Progenitor cell of endocrine pancreas (in vitro differentiated cells): ENCODE measurements around the gene ANO4. TPM values are rescaled to one million over a fixed set of nuclear protein-coding genes. Genes with fewer than 3 reads are reported as not detected.

ENCODE experiments used
- DNase-seq: peaks from one replicate; pipeline ENCODE4 v3.0.0; 2021; ENCODE audit warnings: low spot score; ENCODE audit not compliant: unreplicated experiment
- H3K27ac Mint-ChIP-seq: 2 replicates; pipeline ENCODE4 v1.8.0; 2021; ENCODE audit warnings: mild to moderate bottlenecking, moderate library complexity, mixed read lengths
- H3K27me3 Mint-ChIP-seq: 2 replicates; pipeline ENCODE4 v1.8.0; 2021; ENCODE audit warnings: mixed read lengths
- H3K36me3 Mint-ChIP-seq: 2 replicates; pipeline ENCODE4 v1.8.0; 2022; ENCODE audit warnings: mixed read lengths; ENCODE audit not compliant: insufficient read depth
- H3K4me1 Mint-ChIP-seq: 2 replicates; pipeline ENCODE4 v1.8.0; 2021; ENCODE audit warnings: low read depth, mixed read lengths
- H3K4me3 Mint-ChIP-seq: 2 replicates; pipeline ENCODE4 v1.8.0; 2021; ENCODE audit warnings: low read depth, mild to moderate bottlenecking, moderate library complexity, mixed read lengths
- H3K9me3 Mint-ChIP-seq: 2 replicates; pipeline ENCODE4 v1.8.0; 2021; ENCODE audit warnings: low read depth, mixed read lengths
- long read RNA-seq: library from polyadenylated mRNA; unstranded; transcript quantifications from one replicate; pipeline ENCODE4 v2.0.0, GENCODE V29; 2020
- total RNA-seq: library from RNA; stranded (reverse); gene quantifications from 2 replicates; pipeline ENCODE4 v1.2.1, GENCODE V29; 2021
- TF ChIP-seq, protein P1 (sequence below): fragments of 200-600 bp; sonication (generic); IDR thresholded peaks from one replicate; pipeline ENCODE4 v1.5.0; 2021; ENCODE audit warnings: antibody characterized with exemption, mild to moderate bottlenecking; ENCODE audit not compliant: unreplicated experiment

Gene ANO4
- total RNA-seq: 0.38 and 0.95 TPM in 2 replicates
- long read RNA-seq: 0 reads

- H3K27ac Mint-ChIP-seq: no peak within 1 kb of the TSS
- DNase-seq: no peak
- no peaks in the 10 kb centered on the region for H3K9me3 Mint-ChIP-seq
- no peak within 1 kb of the TSS for H3K4me3 Mint-ChIP-seq
- H3K27me3 Mint-ChIP-seq: peaks cover 22% of the 10 kb centered on the region
- H3K36me3 Mint-ChIP-seq: no peaks in the 10 kb centered on the region
- TF ChIP-seq, protein P1, sequence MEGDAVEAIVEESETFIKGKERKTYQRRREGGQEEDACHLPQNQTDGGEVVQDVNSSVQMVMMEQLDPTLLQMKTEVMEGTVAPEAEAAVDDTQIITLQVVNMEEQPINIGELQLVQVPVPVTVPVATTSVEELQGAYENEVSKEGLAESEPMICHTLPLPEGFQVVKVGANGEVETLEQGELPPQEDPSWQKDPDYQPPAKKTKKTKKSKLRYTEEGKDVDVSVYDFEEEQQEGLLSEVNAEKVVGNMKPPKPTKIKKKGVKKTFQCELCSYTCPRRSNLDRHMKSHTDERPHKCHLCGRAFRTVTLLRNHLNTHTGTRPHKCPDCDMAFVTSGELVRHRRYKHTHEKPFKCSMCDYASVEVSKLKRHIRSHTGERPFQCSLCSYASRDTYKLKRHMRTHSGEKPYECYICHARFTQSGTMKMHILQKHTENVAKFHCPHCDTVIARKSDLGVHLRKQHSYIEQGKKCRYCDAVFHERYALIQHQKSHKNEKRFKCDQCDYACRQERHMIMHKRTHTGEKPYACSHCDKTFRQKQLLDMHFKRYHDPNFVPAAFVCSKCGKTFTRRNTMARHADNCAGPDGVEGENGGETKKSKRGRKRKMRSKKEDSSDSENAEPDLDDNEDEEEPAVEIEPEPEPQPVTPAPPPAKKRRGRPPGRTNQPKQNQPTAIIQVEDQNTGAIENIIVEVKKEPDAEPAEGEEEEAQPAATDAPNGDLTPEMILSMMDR: no peak
- peaks cover 3% of the 10 kb centered on the region for H3K4me1 Mint-ChIP-seq
Measured at GRCh38 chr12:100794441-100795173, at the start of gene ANO4. Gene ANO4, plus strand, starts transcription at chr12:100794776. Its CDS starts 107,010 bp downstream, at chr12:100901786.

- H3K27me3 Mint-ChIP-seq: no peaks in the 10 kb centered on the region
- H3K36me3 Mint-ChIP-seq: no peaks in the 10 kb centered on the region
- H3K27ac Mint-ChIP-seq: no peak overlapping the region
- no peaks in the 10 kb centered on the region for H3K4me1 Mint-ChIP-seq
- DNase-seq: no peak
- TF ChIP-seq, protein P1: no peak
- H3K9me3 Mint-ChIP-seq: peaks cover 8% of the 10 kb centered on the region
- no peak overlapping the region for H3K4me3 Mint-ChIP-seq
Measured at GRCh38 chr12:100745378-100746071, 49.1 kb upstream of the ANO4 start.

DNA sequence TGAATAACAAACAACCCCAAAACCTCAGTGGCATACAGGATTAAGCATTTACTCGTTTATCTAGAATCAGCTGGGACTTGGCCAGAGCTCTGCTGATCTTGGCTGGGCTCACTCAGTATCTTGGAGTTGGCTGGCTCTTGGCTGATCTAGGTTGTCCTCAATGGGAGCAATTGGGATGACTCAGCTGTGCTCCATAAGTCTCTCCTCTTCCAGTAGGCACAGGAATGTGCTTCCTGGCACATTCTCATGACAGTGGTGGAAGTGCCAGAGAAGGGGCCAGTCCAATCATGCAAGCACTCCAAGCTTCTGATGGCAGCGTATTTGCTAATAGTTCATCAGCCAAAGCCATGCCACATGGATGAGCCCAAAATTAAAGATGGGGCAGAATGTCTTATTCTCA lies 41.7 kb upstream of the ANO4 start:
- no peaks in the 10 kb centered on the region for H3K4me1 Mint-ChIP-seq
- no peak for DNase-seq
- H3K27ac Mint-ChIP-seq: no peak overlapping the region
- no peaks in the 10 kb centered on the region for H3K27me3 Mint-ChIP-seq
- H3K9me3 Mint-ChIP-seq: no peaks in the 10 kb centered on the region
- H3K36me3 Mint-ChIP-seq: no peaks in the 10 kb centered on the region
- H3K4me3 Mint-ChIP-seq: no peak overlapping the region
- TF ChIP-seq, protein P1: no peak

DNA sequence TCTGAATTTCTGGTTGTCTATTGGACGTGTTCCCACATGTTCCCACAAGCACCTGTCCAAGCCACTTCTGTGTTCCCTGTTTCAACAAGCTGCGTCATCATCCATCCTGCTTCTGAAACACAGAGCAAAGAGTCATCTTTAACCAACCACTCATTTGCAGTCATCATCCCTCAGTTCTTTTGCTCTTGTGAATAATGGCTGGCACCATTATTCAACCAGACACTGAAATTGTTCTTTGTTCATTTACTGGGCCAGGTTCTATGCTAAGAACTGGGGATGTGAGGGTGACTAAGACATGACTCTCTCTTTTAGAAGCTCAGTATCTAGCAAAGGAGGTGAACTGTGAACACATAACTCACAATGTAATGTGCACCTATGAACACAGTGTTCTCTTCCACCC lies 40.7 kb upstream of the ANO4 start:
- no peak overlapping the region for H3K27ac Mint-ChIP-seq
- H3K9me3 Mint-ChIP-seq: no peaks in the 10 kb centered on the region
- DNase-seq: no peak
- H3K27me3 Mint-ChIP-seq: no peaks in the 10 kb centered on the region
- no peak overlapping the region for H3K4me3 Mint-ChIP-seq
- H3K36me3 Mint-ChIP-seq: no peaks in the 10 kb centered on the region
- H3K4me1 Mint-ChIP-seq: no peaks in the 10 kb centered on the region
- TF ChIP-seq, protein P1: no peak

DNA sequence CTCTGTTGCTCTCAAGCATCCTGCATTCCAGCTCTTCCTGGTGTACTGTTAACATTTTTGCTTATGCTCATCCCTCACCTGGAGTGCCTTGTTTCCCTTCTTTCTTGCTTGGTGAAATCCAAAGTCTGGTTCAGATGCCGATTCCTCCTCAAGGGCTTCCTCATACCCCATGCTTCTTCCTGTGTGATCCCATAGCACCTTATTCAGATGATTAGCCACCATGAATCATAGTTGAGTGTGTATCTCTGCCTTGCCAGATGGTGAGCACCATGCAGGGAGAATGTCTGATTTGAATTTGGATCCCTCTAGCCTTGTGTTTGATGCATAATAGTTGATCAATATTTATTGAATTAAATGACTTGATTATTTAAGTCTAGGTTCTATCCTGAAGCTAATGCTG lies 39.4 kb upstream of the ANO4 start:
- Mint-ChIP-seq H3K4me3 (no peak overlapping the region), H3K27ac (no peak overlapping the region), H3K27me3 (no peaks in the 10 kb centered on the region), H3K9me3 (no peaks in the 10 kb centered on the region), H3K36me3 (no peaks in the 10 kb centered on the region), H3K4me1 (no peaks in the 10 kb centered on the region)
- TF ChIP-seq, protein P1: no peak
- DNase-seq: no peak
